Measurements from ENCODE around the gene SDC1.
"Not testable (repeated sequence)": the region's sequence is repeated elsewhere in the genome, so short reads cannot be mapped to it uniquely, and the experiment has no call there.

SDC1 gene

DNA sequence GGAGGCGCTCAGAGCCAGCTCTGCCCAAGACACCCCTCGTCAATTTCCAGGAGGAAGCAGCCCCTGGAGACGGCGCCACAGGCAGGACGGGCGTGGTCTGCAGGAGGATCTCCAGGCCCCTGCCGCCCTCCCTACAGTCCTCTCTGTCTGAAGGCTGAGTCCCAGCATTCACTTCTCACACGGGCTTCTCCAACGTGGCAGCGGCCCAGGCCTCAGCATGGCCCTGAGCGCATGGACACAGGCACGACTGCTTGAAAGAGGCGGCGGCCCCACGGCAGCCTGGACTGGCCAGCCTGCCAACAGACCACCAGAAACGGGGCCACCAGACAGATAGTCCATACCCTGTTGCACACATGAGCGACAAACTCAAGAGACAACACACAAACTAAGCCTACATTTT, 23.3 kb downstream of the SDC1 start:
- Histone ChIP-seq H3K27ac (no peak overlapping the region), H3K4me3 (no peak overlapping the region)

DNA sequence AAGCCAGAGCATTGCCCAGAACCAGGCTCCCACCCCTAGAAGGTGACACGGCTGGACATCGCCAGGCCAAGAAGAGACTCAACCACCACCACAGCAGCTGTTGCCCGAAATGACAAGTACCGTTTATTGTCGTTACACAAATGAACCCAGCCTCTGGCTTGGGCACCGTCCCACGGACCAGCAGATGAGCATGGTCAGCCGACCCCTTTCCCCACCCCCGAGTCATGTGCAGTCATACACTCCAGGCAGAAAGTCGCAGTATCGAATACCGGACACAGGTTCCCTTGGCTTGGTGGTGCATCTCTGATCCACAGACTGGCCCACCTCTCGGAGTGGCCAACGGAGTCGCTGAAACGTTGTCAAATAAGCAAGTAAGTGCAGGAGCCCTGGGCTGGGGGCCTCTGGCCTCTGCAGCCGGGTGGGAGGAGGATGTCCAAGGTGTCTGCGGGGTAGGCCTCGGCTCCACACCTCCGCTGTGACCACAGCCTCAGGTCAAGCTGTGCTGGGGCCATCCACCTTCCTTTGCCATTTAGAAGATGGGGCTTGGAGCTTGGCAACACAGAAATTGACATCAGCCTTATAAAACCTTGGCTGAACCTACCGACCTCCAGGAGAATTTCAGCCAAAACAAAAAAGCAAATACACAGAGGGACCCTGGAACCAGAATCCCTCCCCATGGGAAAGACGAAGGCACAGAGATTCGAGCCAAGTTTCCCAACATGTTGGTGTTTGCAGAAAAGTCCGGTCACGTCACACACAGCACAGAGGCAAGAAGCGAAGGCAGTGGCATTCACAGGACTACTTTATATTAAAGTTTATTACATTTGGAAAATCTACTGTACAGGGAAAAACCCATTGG, 24.0 kb downstream of the SDC1 start:
- Histone ChIP-seq H3K27ac (no peak overlapping the region), H3K4me3 (no peak overlapping the region)

DNA sequence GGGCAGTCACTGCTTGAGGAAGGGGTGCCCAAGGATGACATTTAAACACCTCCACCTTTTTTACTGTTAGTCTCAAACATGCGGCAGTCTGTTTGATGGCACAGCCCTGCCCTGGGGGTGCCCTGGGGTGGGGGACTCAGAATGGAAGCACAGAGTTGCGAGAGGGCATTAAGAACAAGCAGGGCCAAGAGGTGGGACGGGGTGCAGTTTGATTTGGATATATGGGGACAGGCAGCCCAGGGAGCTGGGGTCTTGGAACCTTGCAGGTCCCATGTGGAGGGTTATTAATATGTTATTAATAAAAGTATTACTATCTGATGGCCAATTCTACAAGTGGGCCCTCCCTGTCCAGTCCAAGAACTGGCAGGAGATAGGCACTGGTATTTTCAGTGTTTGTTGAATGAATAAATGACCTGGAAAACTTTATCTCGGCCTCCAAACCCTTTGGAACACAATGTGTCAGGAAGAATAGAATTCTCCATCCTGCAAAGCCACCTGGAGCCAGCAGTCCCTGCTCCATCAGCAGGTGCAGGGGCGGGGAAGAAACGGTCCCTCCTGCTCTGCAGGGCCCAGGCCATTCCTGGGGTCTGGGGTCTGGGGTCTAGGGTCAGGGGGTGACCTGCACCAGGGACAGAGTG, 25.2 kb downstream of the SDC1 start:
- Histone ChIP-seq H3K27ac (peak overlapping the region in 2 of 21 experiments; percentile 16 to 37), H3K4me3 (no peak overlapping the region)

DNA sequence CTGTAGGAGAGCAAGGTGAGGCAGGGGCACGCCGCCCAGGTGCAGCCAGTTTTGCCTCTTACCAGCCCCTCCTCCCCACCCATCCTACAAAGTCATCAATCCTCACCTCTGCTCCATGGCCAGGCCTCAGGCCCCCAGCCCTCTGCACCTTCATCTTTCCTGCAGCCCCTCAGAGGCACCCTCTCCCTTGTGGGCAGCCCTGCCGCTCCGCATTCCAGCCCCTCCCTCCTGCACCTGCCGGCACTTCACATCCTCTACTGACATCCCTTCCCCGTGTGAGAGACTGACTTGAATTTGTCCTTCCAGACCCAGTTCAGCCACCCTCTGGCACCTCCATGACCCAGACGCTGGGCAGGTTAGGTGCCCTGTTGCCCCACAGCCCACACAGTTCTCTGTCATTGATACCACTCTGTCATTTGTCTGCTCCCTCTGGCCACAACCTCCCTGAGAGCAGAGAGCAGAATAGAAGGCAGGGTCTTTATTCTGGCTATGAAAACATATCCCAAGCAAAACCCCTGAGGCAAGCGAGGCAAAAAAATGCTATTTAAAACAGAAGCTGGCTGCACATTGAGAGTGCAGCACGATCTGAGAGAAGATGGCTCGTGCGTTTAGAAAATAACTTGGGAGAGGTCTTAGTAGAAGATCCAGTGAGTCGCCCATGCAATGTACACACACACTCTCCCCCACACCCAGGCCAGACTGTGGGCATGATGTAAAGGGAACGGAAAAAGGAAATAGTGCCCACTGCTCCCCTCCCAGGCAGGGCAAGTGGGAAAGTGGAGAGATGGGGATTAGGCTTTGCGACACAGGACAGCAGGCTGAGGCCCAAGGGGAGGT, 25.9 kb downstream of the SDC1 start:
- Histone ChIP-seq H3K4me3 (no peak overlapping the region), H3K27ac (peak overlapping the region in 8 of 21 experiments; percentile 24 to 66 (median 49))

DNA sequence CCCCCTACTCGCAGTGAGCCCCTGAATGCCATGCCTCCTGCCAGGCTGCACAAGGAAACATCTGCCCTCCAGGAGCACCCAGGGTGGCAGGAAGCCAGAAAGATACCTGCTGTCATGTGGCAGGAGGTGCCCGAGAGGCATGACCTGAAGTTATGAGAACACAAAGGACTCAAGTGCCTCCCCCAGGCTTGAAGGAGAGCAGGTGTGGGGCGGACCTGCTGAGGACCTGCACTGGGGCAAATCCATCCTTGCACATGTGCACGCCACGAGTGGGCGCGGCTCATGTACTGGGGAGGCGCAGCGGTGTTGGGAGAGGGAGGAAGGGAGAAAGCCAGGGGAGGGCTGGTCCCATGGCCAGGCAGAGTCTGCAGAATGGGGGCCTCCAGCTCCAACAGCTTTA, 26.9 kb downstream of the SDC1 start:
- H3K4me3 ChIP-seq, result no peak overlapping the region
- H3K27ac ChIP-seq, result peak overlapping the region in 8 of 21 experiments; percentile 24 to 66 (median 44)

DNA sequence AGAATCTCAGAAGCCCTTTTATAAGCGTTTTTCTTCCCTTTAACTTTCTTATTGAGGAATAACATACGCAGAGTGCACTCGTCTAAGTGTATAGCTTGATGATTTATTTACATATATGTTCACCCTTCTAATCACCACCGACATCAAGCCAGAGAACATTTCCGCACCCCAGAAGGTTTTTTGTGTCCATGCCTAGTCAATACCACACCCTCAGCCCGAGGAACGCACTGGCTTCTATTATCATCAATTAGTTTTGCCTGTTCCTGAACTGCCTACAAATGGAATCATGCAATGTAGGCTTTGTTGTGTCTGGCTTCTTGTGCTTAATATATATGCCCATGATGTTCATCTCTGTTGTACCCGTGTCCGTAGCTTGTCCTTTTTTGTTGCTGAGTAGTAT, 27.7 kb downstream of the SDC1 start:
- Histone ChIP-seq H3K4me3 (no peak overlapping the region), H3K27ac (peak overlapping the region in 12 of 21 experiments; percentile 5 to 71 (median 62))

DNA sequence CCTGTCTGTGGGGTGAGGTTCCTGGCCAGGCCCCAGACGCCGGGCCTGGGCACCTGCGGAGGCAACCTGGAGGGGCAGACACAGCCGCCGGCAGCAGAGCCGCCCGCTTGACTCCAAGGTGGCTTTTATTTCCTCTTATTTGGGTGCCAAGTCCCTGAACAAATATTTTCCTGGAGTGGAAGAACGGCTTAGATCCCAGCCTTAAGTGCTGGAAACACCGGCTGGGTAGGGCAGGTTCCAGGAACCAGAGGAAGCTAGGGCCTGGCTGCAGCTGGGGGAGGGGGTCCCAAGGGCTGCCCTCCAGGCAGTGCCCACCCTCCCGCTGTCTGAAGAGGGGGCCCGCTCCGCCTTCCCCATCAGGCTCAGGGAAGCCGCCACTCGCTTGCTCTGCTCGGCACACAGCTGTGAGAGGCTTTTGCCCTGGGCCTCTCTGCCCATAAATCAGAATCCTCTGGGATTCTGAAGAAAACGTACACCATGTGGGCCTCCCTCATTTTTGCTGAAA, 28.2 kb downstream of the SDC1 start:
- Histone ChIP-seq H3K27ac (peak overlapping the region in 13 of 21 experiments; percentile 5 to 71 (median 61)), H3K4me3 (no peak overlapping the region)

DNA sequence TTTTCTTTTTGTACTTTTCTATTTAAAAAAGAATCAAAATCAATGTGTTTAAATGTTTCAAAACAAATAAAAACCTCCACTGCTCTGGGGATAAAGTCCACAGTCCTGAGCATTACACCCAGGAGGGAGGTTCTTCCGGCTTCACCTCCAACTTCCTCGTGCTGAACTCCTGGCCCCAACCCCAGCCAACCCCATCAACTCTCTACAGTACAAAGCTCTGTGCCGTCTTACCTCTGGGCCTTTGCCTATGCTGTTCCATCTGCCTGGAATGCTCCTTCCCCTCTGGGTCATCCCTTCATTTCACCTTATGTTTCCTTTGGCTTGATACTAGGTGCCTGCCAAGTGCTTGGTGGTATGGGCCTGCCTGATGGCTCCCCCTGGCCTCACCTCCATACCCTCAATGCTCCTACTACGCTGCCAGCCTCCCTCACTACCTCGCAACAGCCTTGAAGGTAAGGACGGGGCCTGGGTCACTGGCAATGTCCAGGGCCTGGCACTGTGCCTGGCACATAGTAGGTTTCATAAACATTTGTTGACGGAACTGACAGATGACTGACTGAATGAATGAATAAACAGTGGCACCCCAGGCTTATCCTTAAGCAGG, 28.8 kb downstream of the SDC1 start:
- Histone ChIP-seq H3K4me3 (no peak overlapping the region), H3K27ac (peak overlapping the region in 11 of 21 experiments; percentile 10 to 71 (median 62))

DNA sequence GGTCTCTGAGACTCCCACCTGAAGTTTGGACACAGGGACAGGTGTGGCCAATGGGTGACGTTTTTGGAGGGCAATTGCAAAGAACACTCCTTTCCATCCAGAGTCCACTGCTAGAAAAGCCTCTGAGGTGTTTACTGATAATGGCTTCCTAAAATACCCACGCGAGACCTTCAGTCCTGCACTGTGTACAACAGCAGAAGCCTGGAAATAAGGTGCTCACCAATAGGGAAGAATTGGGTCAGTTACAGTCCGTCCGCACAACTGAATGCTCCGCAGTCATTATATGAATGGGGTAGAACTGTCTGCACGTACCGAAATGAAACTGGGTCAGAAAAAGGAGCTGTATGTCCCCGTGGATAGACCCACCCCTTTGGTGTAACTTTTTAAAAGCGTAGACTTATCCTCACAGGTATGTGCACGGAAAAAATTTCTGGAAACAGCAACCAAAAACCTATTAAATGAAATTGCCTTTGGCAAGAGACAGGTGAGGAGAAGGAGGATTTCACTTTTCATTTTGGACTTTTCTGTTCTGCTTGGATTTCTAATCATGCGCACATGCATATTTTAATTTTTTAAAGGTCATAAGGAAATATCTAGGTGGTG, 29.4 kb downstream of the SDC1 start:
- Histone ChIP-seq H3K27ac (peak overlapping the region in 1 of 21 experiments; percentile 66), H3K4me3 (no peak overlapping the region)

DNA sequence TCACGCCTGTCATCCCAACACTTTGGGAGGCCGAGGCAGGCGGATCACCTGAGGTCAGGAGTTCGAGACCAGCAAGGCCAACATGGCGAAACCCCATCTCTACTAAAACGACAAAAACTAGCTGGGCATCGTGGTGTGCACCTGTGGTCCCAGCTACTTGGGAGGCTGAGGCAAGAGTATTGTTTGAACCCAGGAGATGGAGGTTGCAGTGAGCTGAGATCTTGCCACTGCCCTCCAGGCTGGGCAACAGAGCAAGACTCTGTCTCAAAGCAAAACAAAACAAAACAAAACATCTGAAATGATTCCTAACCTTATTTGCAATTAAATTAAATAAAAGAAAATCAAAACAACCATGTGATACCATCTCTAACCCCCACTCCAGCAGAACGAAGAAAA, 29.9 kb downstream of the SDC1 start:
- not testable (repeated sequence) for H3K27ac ChIP-seq, H3K4me3 ChIP-seq

DNA sequence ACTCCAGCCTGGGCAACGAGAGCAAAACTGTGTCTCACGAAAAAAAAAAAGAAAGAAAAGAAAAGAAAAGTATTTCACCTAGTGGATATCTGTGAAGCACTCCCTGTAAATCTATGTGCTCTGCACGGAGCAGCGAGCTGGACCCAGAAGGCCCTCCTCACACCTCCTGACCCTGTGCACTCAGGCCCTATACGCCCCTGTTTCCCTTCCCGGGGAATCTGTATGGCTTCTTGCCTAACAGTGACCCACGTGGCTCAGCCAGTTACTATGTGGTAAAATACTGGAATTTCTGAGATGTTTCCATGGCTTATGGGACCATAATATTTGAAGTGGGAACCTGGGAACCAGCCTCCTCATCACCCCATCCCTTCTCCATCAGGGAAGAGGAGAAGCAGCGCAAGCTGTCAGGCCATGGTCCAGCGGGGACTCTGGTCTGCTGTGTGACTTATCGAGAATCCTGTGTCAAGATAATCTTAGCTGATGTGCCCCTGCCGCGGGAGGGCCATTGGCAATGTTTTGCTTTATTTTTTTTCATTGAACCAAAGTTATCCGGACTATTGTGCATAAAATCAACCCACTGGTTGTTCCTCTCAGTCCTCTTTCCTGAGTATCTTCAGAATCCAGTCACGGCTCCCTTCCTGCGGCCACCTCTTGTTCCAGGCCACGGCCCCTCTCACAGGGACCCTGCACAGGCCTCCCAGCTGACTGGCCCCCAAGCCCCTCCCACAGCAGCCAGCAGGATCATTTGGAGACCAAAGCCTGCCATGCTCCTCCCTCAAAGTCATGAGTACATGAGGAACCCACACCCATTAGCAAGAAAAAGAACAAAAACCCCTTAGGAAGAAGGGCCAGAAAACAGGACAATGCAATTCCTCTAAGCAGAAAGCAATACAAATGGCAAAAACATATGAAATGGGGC, 30.6 kb downstream of the SDC1 start:
- Histone ChIP-seq H3K4me3 (no peak overlapping the region), H3K27ac (no peak overlapping the region)

DNA sequence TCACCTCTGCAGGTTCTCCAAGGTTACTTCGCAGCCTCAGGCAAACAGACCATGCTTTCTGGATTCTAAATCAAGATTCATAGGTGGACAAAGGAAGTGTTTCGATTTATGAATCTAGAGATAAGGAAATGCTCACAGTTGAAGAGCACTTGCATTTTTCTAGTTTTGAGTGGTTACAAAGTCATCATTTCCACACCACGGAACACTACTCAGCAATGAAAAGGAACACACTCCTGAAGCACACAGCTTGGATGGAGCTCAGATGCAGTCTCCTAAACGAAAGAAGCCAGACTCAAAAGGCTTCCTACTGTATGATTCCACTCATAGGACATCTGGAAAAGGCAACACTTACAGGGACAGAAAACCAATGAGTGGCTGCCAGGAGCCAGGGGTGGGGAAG, 31.7 kb downstream of the SDC1 start:
- Histone ChIP-seq H3K27ac (no peak overlapping the region), H3K4me3 (no peak overlapping the region)

DNA sequence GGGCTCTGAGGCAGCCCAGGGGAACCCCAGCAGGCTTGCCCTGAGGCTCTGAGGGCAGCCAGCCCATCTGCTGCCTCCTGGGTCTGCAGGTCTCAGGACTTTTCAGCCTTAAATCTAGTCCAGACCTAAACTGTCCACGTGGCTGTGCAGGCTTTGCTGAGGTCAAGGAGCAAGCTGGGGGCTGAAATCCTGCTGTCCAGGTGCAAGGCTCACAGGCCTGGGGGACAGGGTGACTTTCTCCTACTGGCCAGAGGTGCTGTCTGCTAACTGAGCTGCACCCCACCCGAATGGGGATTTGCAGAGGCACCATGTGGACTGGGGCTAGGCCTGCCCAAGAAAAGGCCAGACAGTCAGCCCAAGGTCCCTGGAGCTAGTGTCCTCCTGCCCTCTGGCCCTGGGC, 32.1 kb downstream of the SDC1 start:
- Histone ChIP-seq H3K4me3 (no peak overlapping the region), H3K27ac (no peak overlapping the region)

DNA sequence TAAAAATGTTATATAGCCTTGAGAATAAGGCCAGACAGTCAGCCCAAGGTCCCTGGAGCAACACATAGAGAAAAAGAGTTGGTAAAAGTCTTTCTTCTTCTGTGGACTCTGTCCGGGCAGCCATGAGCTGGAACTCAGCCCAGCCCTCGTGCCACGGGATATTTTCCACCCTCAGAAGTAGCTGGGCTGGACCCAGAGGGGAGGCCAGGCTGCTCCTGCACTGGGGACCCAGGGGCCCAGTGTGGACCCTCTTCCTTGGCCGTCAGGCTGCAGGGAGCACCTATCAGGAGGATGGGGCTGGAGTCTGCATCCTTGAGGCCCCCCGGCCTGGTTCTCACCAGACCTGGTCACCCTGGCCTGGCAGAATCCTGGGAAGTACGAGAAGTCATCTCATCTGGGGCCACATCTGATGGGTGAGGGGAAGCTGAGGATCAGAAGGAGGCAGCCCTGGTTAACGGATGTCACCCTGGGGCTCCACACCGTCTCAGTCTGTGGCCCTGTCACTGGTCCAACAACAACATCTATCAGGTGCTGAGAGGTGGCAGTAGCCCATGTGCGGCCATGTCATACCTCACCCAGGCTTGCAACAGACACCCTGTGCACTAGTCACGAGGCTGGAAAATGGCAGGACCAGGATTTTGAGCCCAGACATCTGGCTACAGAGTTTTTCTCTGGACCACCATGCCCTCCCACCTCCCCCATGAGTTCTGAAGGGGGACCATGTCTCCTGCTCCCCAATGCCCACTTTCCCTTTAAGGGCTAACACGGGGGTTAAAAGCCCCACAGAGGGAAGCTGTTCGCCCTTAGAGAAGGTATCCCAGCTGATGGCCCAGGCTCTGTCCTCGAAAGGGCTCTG, 33.0 kb downstream of the SDC1 start:
- Histone ChIP-seq H3K27ac (no peak overlapping the region), H3K4me3 (no peak overlapping the region)

DNA sequence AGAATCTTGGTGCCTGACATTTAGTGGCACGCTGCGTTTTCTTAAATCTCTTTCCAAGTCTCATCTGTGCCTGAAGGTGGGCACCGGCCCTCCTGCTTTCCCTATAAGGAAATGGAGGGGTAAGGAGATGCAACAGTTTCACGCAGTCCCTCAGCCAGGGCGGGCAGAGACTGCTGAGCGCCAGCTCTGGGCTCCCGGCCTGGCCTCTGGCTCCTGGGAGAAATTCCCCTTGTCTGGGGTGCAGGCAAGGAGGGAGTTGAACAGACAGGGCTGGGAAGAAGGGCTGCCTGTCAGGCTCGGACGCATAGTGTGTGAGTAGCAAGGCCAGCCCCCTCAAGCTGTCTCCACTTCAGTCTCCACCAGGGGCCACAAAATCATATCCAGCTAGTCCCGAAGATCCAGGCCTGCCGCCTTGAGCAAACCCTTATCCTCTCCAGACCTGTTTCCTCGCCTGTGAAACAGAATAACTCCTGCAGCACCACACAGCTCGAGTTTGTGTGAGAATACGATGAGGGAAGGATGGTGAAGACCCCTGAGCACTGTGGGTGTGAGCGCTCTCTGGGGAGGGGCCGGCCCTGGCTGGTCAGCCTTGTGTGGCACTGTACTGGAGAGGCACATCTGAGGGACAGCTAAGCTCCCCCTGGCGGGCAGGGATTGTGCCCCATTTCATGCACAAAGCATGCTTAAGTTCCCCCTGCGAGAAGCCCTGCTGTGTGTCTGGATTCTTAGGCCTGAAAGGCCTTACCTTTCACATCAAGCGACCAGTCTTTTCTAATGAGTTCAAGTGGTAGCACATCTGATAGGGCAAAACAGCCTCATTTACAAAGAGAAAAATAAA, 33.8 kb downstream of the SDC1 start:
- H3K27ac ChIP-seq, result peak overlapping the region in 2 of 21 experiments; percentile 35 to 66
- no peak overlapping the region for H3K4me3 ChIP-seq

DNA sequence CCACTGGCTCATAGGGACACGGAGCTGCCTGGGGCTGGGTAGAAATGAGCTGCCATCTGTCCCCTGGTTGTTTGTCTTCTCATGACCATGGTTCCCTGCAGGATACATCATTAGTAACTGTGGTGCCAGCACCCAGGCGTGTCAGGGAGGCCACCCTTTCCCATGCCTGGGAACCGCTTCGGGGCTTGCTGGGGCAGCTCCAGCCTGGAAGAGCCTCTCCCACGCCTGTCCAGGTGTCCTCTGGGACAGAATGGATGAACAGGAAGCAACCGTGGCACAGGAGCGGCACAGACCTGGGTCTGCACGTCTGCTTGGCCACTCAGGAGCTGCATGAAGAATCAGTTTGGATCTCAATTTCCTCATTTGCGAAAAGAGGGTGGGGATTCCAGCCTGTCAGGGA, 34.8 kb downstream of the SDC1 start:
- no peak overlapping the region for H3K4me3 ChIP-seq
- peak overlapping the region in 4 of 21 experiments; percentile 12 to 66 (median 50) for H3K27ac ChIP-seq

Measured in skin epidermis (tissue), 12 donors.